Endothelial cell of umbilical vein (primary cell): ENCODE results near the gene ZNF527. TPM values are rescaled to one million over a fixed set of nuclear protein-coding genes. Genes with fewer than 3 reads are reported as not detected.
A peak's percentile ranks its signal among the peaks of the same experiment; 100 is the strongest.

Experiments used
- BruUV-seq: library from RNA; stranded (reverse); fragments of 400-500 nt; replicated peaks from 2 replicates; lab custom pipeline; 2021; lab: Mats Ljungman, UMichigan
- CTCF ChIA-PET: fragments of 300-600, 350-600 bp; sonication (Branson Sonifier 250); formaldehyde crosslinking; loops from one replicate; lab custom pipeline; 2021; ENCODE audit warnings: antibody characterized with exemption, inconsistent platforms; lab: Charles Lee
- POLR2A ChIA-PET: fragments of 300-600, 350-600 bp; sonication (Branson Sonifier 250); formaldehyde crosslinking; loops from one replicate; lab custom pipeline; 2021; ENCODE audit warnings: antibody characterized with exemption, inconsistent platforms; lab: Charles Lee
- DNase-seq: peaks from one replicate; pipeline ENCODE4 v3.0.0-alpha.2; 2011; ENCODE audit warnings: low read depth, low spot score
- FAIRE-seq: peaks from 2 replicates; lab custom pipeline; 2011; peaks lifted over from hg19 to GRCh38; lab: Jason Lieb, UNC
- H2AFZ ChIP-seq: 2 replicates; pipeline ENCODE4 v1.6.0; 2012; ENCODE audit warnings: low read depth, low read length, control low read depth, inconsistent platforms
- H3K27ac ChIP-seq: 2 replicates; pipeline ENCODE4 v1.5.1; 2011; ENCODE audit warnings: low read depth, mild to moderate bottlenecking, control low read depth, low read length, moderate library complexity; ENCODE audit not compliant: insufficient read depth
- H3K27me3 ChIP-seq, 2 experiments: 2 replicates each; pipeline versions ENCODE4 v1.6.0 to v1.6.1; 2011; ENCODE audit warnings: low read length in 2 of 2, mixed read lengths in 1 of 2; ENCODE audit not compliant: control insufficient read depth in 2 of 2, insufficient read depth in 2 of 2
- H3K36me3 ChIP-seq, 2 experiments: 2 replicates in 1 of 2; 3 replicates in 1 of 2; pipeline ENCODE4 v1.5.1; 2011; ENCODE audit warnings: low read length in 2 of 2, mild to moderate bottlenecking in 1 of 2, moderate library complexity in 1 of 2; ENCODE audit not compliant: control insufficient read depth in 2 of 2, insufficient read depth in 2 of 2; ENCODE audit errors: extremely low read depth in 1 of 2
- H3K4me1 ChIP-seq: 3 replicates; pipeline ENCODE4 v1.5.1; 2011; ENCODE audit warnings: mild to moderate bottlenecking, low read length; ENCODE audit not compliant: control insufficient read depth, insufficient read depth; ENCODE audit errors: extremely low read depth
- H3K4me2 ChIP-seq: 2 replicates; pipeline ENCODE4 v1.6.1; 2011; ENCODE audit warnings: low read length, control low read depth, mixed read lengths; ENCODE audit not compliant: insufficient read depth
- H3K4me3 ChIP-seq, 3 experiments: fragments of 200-600 bp in 1 of 3; sonication (generic), shearing (Covaris generic) in 1 of 3; replicated peaks in 1 of 3; 2 replicates each; pipeline ENCODE4 v1.5.1; 2011 to 2016; ENCODE audit warnings: control low read depth in 3 of 3, low read length in 3 of 3, mild to moderate bottlenecking in 2 of 3, inconsistent platforms in 1 of 3, low read depth in 1 of 3, moderate library complexity in 1 of 3; ENCODE audit not compliant: insufficient read depth in 1 of 3
- H3K79me2 ChIP-seq: 2 replicates; pipeline ENCODE4 v1.6.0; 2012; ENCODE audit warnings: low read length, inconsistent platforms; ENCODE audit not compliant: control insufficient read depth, insufficient read depth
- H3K9ac ChIP-seq: replicated peaks from 2 replicates; pipeline ENCODE3; 2011; ENCODE audit warnings: low read length, control low read depth; ENCODE audit not compliant: insufficient read depth; ENCODE audit errors: extremely low read depth
- H3K9me1 ChIP-seq: replicated peaks from 3 replicates; pipeline ENCODE4 v1.6.0; 2011; ENCODE audit warnings: mild to moderate bottlenecking, low read length; ENCODE audit not compliant: control insufficient read depth, insufficient read depth; ENCODE audit errors: extremely low read depth
- H3K9me3 ChIP-seq: replicated peaks from 2 replicates; pipeline ENCODE4 v1.5.1; 2012; ENCODE audit warnings: low read length, inconsistent platforms; ENCODE audit not compliant: control insufficient read depth, insufficient read depth
- H4K20me1 ChIP-seq: replicated peaks from 2 replicates; pipeline ENCODE3; 2011; ENCODE audit warnings: mild to moderate bottlenecking, low read length; ENCODE audit not compliant: control insufficient read depth, insufficient read depth; ENCODE audit errors: extremely low read depth
- CTCF ChIP-seq, 2 donors: IDR thresholded peaks; 1 replicate in 1 of 2; 2 replicates in 1 of 2; pipeline ENCODE4 v1.5.1; 2011; ENCODE audit warnings: low read length in 2 of 2, mild to moderate bottlenecking in 2 of 2, moderate library complexity in 2 of 2, control low read depth in 1 of 2, inconsistent platforms in 1 of 2, low read depth in 1 of 2; ENCODE audit not compliant: insufficient read depth in 1 of 2; ENCODE audit errors: extremely low read depth in 1 of 2
- EZH2 ChIP-seq: IDR thresholded peaks from 2 replicates; pipeline ENCODE4 v1.6.1; 2012; ENCODE audit warnings: borderline replicate concordance, low read depth, mild to moderate bottlenecking, moderate library complexity, low read length, inconsistent platforms; ENCODE audit not compliant: severe bottlenecking
- FOS ChIP-seq: IDR thresholded peaks from 2 replicates; pipeline ENCODE4 v1.6.1; 2011; ENCODE audit warnings: mild to moderate bottlenecking, low read length, moderate library complexity, borderline replicate concordance; ENCODE audit not compliant: insufficient read depth
- GATA2 ChIP-seq: IDR thresholded peaks from 2 replicates; pipeline ENCODE4 v1.7.0; 2011; ENCODE audit warnings: low read depth, mild to moderate bottlenecking, moderate library complexity, mixed read lengths, low read length; ENCODE audit not compliant: insufficient read length, insufficient read depth
- JUN ChIP-seq: IDR thresholded peaks from 2 replicates; pipeline ENCODE4 v1.6.1; 2011; ENCODE audit warnings: borderline replicate concordance, low read depth; ENCODE audit not compliant: insufficient read length, insufficient read depth
- MAX ChIP-seq: IDR thresholded peaks from 2 replicates; pipeline ENCODE4 v1.6.1; 2011; ENCODE audit not compliant: insufficient read depth, insufficient read length
- MYC ChIP-seq: IDR thresholded peaks from one replicate; pipeline ENCODE4 v1.6.1; 2011; ENCODE audit warnings: mild to moderate bottlenecking, low read depth, low read length
- POLR2A ChIP-seq: IDR thresholded peaks from 2 replicates; pipeline ENCODE4 v1.6.1; 2012; ENCODE audit warnings: low read depth, mild to moderate bottlenecking, control low read depth, low read length
- POLR2AphosphoS5 ChIP-seq: IDR thresholded peaks from 2 replicates; pipeline ENCODE4 v1.6.1; 2012; ENCODE audit warnings: low read depth, mild to moderate bottlenecking, control low read depth, low read length, moderate library complexity; ENCODE audit not compliant: insufficient read depth
- dilution Hi-C: fragments of 300-500 bp; cut with MboI; formaldehyde crosslinking; loops from one replicate; pipeline ENCODE4 v1.15.0; 2019; ENCODE audit warnings: low sequenced_read_pairs; ENCODE audit not compliant: extremely low pct_ligation_motif_present
- intact Hi-C: fragments of 100-400 bp; cut with micrococcal nuclease; formaldehyde crosslinking; loops from one replicate; pipeline ENCODE4 v1.10.0; 2022
- polyA plus RNA-seq, 4 experiments: library from polyadenylated mRNA; depleted of rRNA in 3 of 4; stranded (reverse) in 3 of 4; unstranded in 1 of 4; fragments of >200 nt; gene quantifications; 2 replicates each; pipeline versions ENCODE4 v1.2.1 to v1.2.3, GENCODE V29; 2011 to 2012; ENCODE audit warnings: missing spikeins in 1 of 4
- total RNA-seq: library from RNA; stranded (reverse); gene quantifications from 2 replicates; pipeline ENCODE4 v1.2.3, GENCODE V29; 2021

The ZNF527 gene
- total and polyA plus RNA-seq, 2 donors (not counting 3 experiments of a cell fraction or from before 2014, with no cell fraction given), result 2.9 to 3.6 TPM

- Histone ChIP-seq H3K9me1 (no peaks in the 10 kb centered on the region), H3K9ac (peak overlapping the region; percentile 42), H3K36me3 (peaks cover 10 to 11% of the 10 kb centered on the region in 2 experiments), H3K9me3 (no peaks in the 10 kb centered on the region), H3K79me2 (no peaks in the 10 kb centered on the region), H3K4me1 (peaks cover 16% of the 10 kb centered on the region), H3K27ac (peak overlapping the region; percentile 84), H3K4me3 (no peak overlapping the region), H3K27me3 (no peaks in the 10 kb centered on the region), H3K4me2 (peak overlapping the region; percentile 48), H4K20me1 (no peaks in the 10 kb centered on the region), H2AFZ (no peak overlapping the region)
- dilution Hi-C loops, result no loop called here
- peak; percentile 89 for FAIRE-seq
- no TSS peak for BruUV-seq
- CTCF ChIA-PET, result interaction anchor here (0.8 to 1.9 kb wide), 5 partner anchors 9 to 417 kb away, joined by 3 to 8 read pairs (median 4); partner anchors contain the start of genes ZNF527 and ZNF573
- intact Hi-C loops, result loop anchor here (1.0 to 2.0 kb wide), 3 partner anchors 9 to 45 kb away; partner anchors contain the start of gene ZNF527
- POLR2A ChIA-PET, result no interaction called here
- TF ChIP-seq FOS (peak; percentile 84), GATA2 (peak; percentile 24), POLR2AphosphoS5 (peak; percentile 92), JUN (peak; percentile 88), POLR2A (no peak)
- DNase-seq, result peak; percentile 93
Observed at GRCh38 chr19:37361994-37362393, 8.9 kb upstream of the ZNF527 start.

- Histone ChIP-seq H3K9me3 (no peaks in the 10 kb centered on the region), H3K27ac (peak overlapping the region; percentile 84), H3K9ac (no peak overlapping the region), H3K27me3 (no peaks in the 10 kb centered on the region), H3K4me3 (no peak overlapping the region), H3K36me3 (peaks cover 10 to 11% of the 10 kb centered on the region in 2 experiments), H3K4me2 (peak overlapping the region; percentile 48), H4K20me1 (no peaks in the 10 kb centered on the region), H3K79me2 (no peaks in the 10 kb centered on the region), H3K9me1 (no peaks in the 10 kb centered on the region), H2AFZ (no peak overlapping the region), H3K4me1 (peaks cover 16% of the 10 kb centered on the region)
- dilution Hi-C loops, result no loop called here
- intact Hi-C loops, result loop anchor here (1.0 to 2.0 kb wide), 3 partner anchors 9 to 46 kb away; partner anchors contain the start of gene ZNF527
- ChIA-PET CTCF (interaction anchor here (1.4 to 1.9 kb wide), 4 partner anchors 8 to 45 kb away, joined by 3 to 8 read pairs (median 4); partner anchors contain the start of gene ZNF527), POLR2A (no interaction called here)
- FAIRE-seq (no peak), DNase-seq (peak; percentile 12)
- no TSS peak for BruUV-seq
- TF ChIP-seq GATA2, result no peak
- no peak for TF ChIP-seq MAX
- TF ChIP-seq POLR2AphosphoS5, result no peak
- TF ChIP-seq FOS, result no peak
- peak in 1 of 2 donors; percentile 10 for TF ChIP-seq CTCF (IDR thresholded peaks at IDR 0.05; ENCODE audit: extremely low read depth in 1 of 2, insufficient read depth in 1 of 2, low read depth in 1 of 2, low read length in 2 of 2)
- no peak for TF ChIP-seq POLR2A
- TF ChIP-seq MYC, result no peak
- no peak for TF ChIP-seq JUN
- TF ChIP-seq EZH2, result no peak
Observed at GRCh38 chr19:37362733-37363132, 8.2 kb upstream of the ZNF527 start.
